Progenitor cell of endocrine pancreas (in vitro differentiated cells): Measurements from ENCODE around the gene CBARP. TPM values are rescaled to one million over a fixed set of nuclear protein-coding genes. Genes with fewer than 3 reads are reported as not detected.

Source experiments
- DNase-seq: peaks from one replicate; pipeline ENCODE4 v3.0.0; 2021; ENCODE audit warnings: low spot score; ENCODE audit not compliant: unreplicated experiment
- H3K27ac Mint-ChIP-seq: 2 replicates; pipeline ENCODE4 v1.8.0; 2021; ENCODE audit warnings: mild to moderate bottlenecking, moderate library complexity, mixed read lengths
- H3K27me3 Mint-ChIP-seq: 2 replicates; pipeline ENCODE4 v1.8.0; 2021; ENCODE audit warnings: mixed read lengths
- H3K36me3 Mint-ChIP-seq: 2 replicates; pipeline ENCODE4 v1.8.0; 2022; ENCODE audit warnings: mixed read lengths; ENCODE audit not compliant: insufficient read depth
- H3K4me1 Mint-ChIP-seq: 2 replicates; pipeline ENCODE4 v1.8.0; 2021; ENCODE audit warnings: low read depth, mixed read lengths
- H3K4me3 Mint-ChIP-seq: 2 replicates; pipeline ENCODE4 v1.8.0; 2021; ENCODE audit warnings: low read depth, mild to moderate bottlenecking, moderate library complexity, mixed read lengths
- H3K9me3 Mint-ChIP-seq: 2 replicates; pipeline ENCODE4 v1.8.0; 2021; ENCODE audit warnings: low read depth, mixed read lengths
- CTCF ChIP-seq: fragments of 200-600 bp; sonication (generic); IDR thresholded peaks from one replicate; pipeline ENCODE4 v1.5.0; 2021; ENCODE audit warnings: antibody characterized with exemption, mild to moderate bottlenecking; ENCODE audit not compliant: unreplicated experiment
- total RNA-seq: library from RNA; stranded (reverse); gene quantifications from 2 replicates; pipeline ENCODE4 v1.2.1, GENCODE V29; 2021

CBARP gene
- total RNA-seq, 1 donor from 2014 or later: 13.0 TPM

- no peak for TF ChIP-seq CTCF
Measured at GRCh38 chr19:1233115-1233667, 4.6 kb downstream of the CBARP start.

GRCh38 chr19:1232652-1233072, 5.1 kb downstream of the CBARP start:
- H3K27ac Mint-ChIP-seq: no peak overlapping the region
- no peak overlapping the region for H3K4me3 Mint-ChIP-seq

More at GRCh38 chr19:1233115-1233667, 4.6 kb downstream of the CBARP start:
- no peak for DNase-seq
- no peak overlapping the region for H3K27ac Mint-ChIP-seq
- H3K4me3 Mint-ChIP-seq: no peak overlapping the region
- no peaks in the 10 kb centered on the region for H3K9me3 Mint-ChIP-seq
- H3K4me1 Mint-ChIP-seq: no peaks in the 10 kb centered on the region
- peaks cover 5% of the 10 kb centered on the region for H3K36me3 Mint-ChIP-seq
- H3K27me3 Mint-ChIP-seq: no peaks in the 10 kb centered on the region

GRCh38 chr19:1231729-1232637, 5.8 kb downstream of the CBARP start:
- Mint-ChIP-seq H3K27ac (no peak overlapping the region), H3K9me3 (no peaks in the 10 kb centered on the region), H3K36me3 (peaks cover 7% of the 10 kb centered on the region), H3K4me3 (no peak overlapping the region), H3K4me1 (no peaks in the 10 kb centered on the region), H3K27me3 (no peaks in the 10 kb centered on the region)
- DNase-seq: no peak
- TF ChIP-seq CTCF: no peak

More at GRCh38 chr19:1232652-1233072, 5.1 kb downstream of the CBARP start:
- H3K4me1 Mint-ChIP-seq: no peaks in the 10 kb centered on the region
- no peak for DNase-seq
- H3K27me3 Mint-ChIP-seq: no peaks in the 10 kb centered on the region
- TF ChIP-seq CTCF: no peak
- peaks cover 7% of the 10 kb centered on the region for H3K36me3 Mint-ChIP-seq
- H3K9me3 Mint-ChIP-seq: no peaks in the 10 kb centered on the region

- no peaks in the 10 kb centered on the region for H3K9me3 Mint-ChIP-seq
- TF ChIP-seq CTCF: no peak
Measured at GRCh38 chr19:1230783-1231489, 6.9 kb downstream of the CBARP start.

More at GRCh38 chr19:1230783-1231489, 6.9 kb downstream of the CBARP start:
- peaks cover 7% of the 10 kb centered on the region for H3K36me3 Mint-ChIP-seq
- no peak overlapping the region for H3K4me3 Mint-ChIP-seq
- H3K4me1 Mint-ChIP-seq: no peaks in the 10 kb centered on the region
- H3K27me3 Mint-ChIP-seq: no peaks in the 10 kb centered on the region
- no peak overlapping the region for H3K27ac Mint-ChIP-seq
- no peak for DNase-seq
